HepG2 (cell line): ENCODE data around the gene LRRC8C. TPM values are rescaled to one million over a fixed set of nuclear protein-coding genes. Genes with fewer than 3 reads are reported as not detected.
A peak's percentile ranks its signal among the peaks of the same experiment; 100 is the strongest.

Experiments used
- ATAC-seq: fragments of 200-7000 bp; cut with Tn5 transposase; 3 replicates; pipeline ENCODE4 v1.9.1; 2020; ENCODE audit warnings: mild to moderate bottlenecking, moderate library complexity
- BruUV-seq: library from RNA; stranded (reverse); fragments of 400-500 nt; replicated peaks from 2 replicates; lab custom pipeline; 2021; lab: Mats Ljungman, UMichigan
- CTCF ChIA-PET: fragments of 300-600 bp; formaldehyde crosslinking; extraction: SDS; loops from one replicate; lab custom pipeline; 2021; ENCODE audit warnings: low total read pairs, inconsistent platforms, low intra/inter-chr PET ratio; lab: Yijun Ruan, JAX
- POLR2A ChIA-PET: fragments of 350-600 bp; sonication (Branson Sonifier 250); formaldehyde crosslinking; loops from one replicate; lab custom pipeline; 2020; ENCODE audit warnings: antibody characterized with exemption, inconsistent platforms; lab: Yijun Ruan, JAX
- DNase-seq: peaks from one replicate; pipeline ENCODE4 v3.0.0-alpha.2; 2015; ENCODE audit warnings: low spot score
- FAIRE-seq: peaks from 3 replicates; lab custom pipeline; 2011; peaks lifted over from hg19 to GRCh38; lab: Jason Lieb, UNC
- H2AFZ ChIP-seq: one replicate; pipeline ENCODE4 v1.6.1; 2011; ENCODE audit warnings: low read length, inconsistent platforms
- H3K27ac ChIP-seq: fragments of 300-600 bp; 3 replicates; pipeline ENCODE4 v1.8.0; 2011; ENCODE audit warnings: mixed run types, mild to moderate bottlenecking, mixed read lengths, low read length, inconsistent platforms; ENCODE audit not compliant: insufficient read depth; ENCODE audit errors: extremely low read length
- H3K27me3 ChIP-seq, 2 experiments: fragments of 200-600 bp in 1 of 2; 2 replicates in 1 of 2; 3 replicates in 1 of 2; pipeline versions ENCODE4 v1.6.0 to v1.8.0; 2011; ENCODE audit warnings: low read length in 2 of 2, mild to moderate bottlenecking in 2 of 2, moderate library complexity in 2 of 2, inconsistent platforms in 1 of 2; ENCODE audit not compliant: insufficient read depth in 2 of 2, control insufficient read depth in 1 of 2
- H3K36me3 ChIP-seq, 2 experiments: fragments of 200-600 bp in 1 of 2; replicated peaks in 1 of 2; 2 replicates in 1 of 2; 3 replicates in 1 of 2; pipeline versions ENCODE4 v1.5.1 to v1.8.0; 2011; ENCODE audit warnings: low read length in 2 of 2, inconsistent platforms in 1 of 2; ENCODE audit not compliant: insufficient read depth in 2 of 2, control insufficient read depth in 1 of 2
- H3K4me1 ChIP-seq: 2 replicates; pipeline ENCODE4 v1.5.1; 2012; ENCODE audit warnings: low read length, inconsistent platforms; ENCODE audit not compliant: insufficient read depth
- H3K4me2 ChIP-seq: 2 replicates; pipeline ENCODE4 v1.6.0; 2011; ENCODE audit warnings: low read depth, low read length, inconsistent platforms
- H3K4me3 ChIP-seq, 3 experiments: fragments of 200-600 bp in 1 of 3; sonication (generic), shearing (Covaris generic) in 1 of 3; replicated peaks in 1 of 3; 2 replicates each; pipeline ENCODE4 v1.5.1; 2011 to 2016; ENCODE audit warnings: low read length in 3 of 3, inconsistent platforms in 2 of 3, low read depth in 2 of 3, mild to moderate bottlenecking in 2 of 3, control low read depth in 1 of 3, mixed read lengths in 1 of 3; ENCODE audit not compliant: insufficient read depth in 1 of 3
- H3K79me2 ChIP-seq: one replicate; pipeline ENCODE4 v1.6.1; 2011; ENCODE audit warnings: low read length, inconsistent platforms; ENCODE audit not compliant: insufficient read depth
- H3K9ac ChIP-seq: 2 replicates; pipeline ENCODE4 v1.6.0; 2011; ENCODE audit warnings: mild to moderate bottlenecking, low read depth, low read length, inconsistent platforms; ENCODE audit not compliant: insufficient read depth
- H3K9me3 ChIP-seq: 2 replicates; pipeline ENCODE4 v1.5.1; 2012; ENCODE audit warnings: mild to moderate bottlenecking, low read length
- H4K20me1 ChIP-seq: 2 replicates; pipeline ENCODE4 v1.6.0; 2011; ENCODE audit warnings: inconsistent platforms, mild to moderate bottlenecking, low read length, moderate library complexity; ENCODE audit not compliant: insufficient read depth
- KLF12 ChIP-seq: sonication (generic); formaldehyde crosslinking; IDR thresholded peaks from 2 replicates; pipeline ENCODE4 v1.4.0; 2020; ENCODE audit warnings: missing genetic modification reagents, borderline replicate concordance
- MIER2 ChIP-seq: IDR thresholded peaks from 2 replicates; pipeline ENCODE4 v1.6.1; 2016; ENCODE audit warnings: missing biosample characterization, missing genetic modification reagents
- RAD21 ChIP-seq: fragments of 450-650 bp; formaldehyde crosslinking; IDR thresholded peaks from 2 replicates; pipeline ENCODE4 v1.5.0; 2020; ENCODE audit warnings: mild to moderate bottlenecking
- RFX1 ChIP-seq: fragments of 450-650 bp; IDR thresholded peaks from 2 replicates; pipeline ENCODE4 v1.6.1; 2017
- SMC3 ChIP-seq: IDR thresholded peaks from 2 replicates; pipeline ENCODE4 v1.6.1; 2011; ENCODE audit warnings: low read length, improper control_type of control experiment
- SRSF1 ChIP-seq: fragments of 200-400 bp; formaldehyde crosslinking; optimal IDR thresholded peaks from 2 replicates; pipeline ENCODE3; 2017; ENCODE audit warnings: mild to moderate bottlenecking, low read depth, low read length, moderate library complexity
- STAG1 ChIP-seq: sonication (generic); formaldehyde crosslinking; IDR thresholded peaks from 2 replicates; pipeline ENCODE4 v1.4.0; 2020; ENCODE audit warnings: missing genetic modification reagents
- ZNF160 ChIP-seq: sonication (generic); formaldehyde crosslinking; IDR thresholded peaks from 2 replicates; pipeline ENCODE4 v1.8.0; 2022; ENCODE audit warnings: mild to moderate bottlenecking, inconsistent platforms, missing genetic modification reagents
- ZNF530 ChIP-seq: sonication (generic); formaldehyde crosslinking; IDR thresholded peaks from 2 replicates; pipeline ENCODE4 v1.5.0; 2020; ENCODE audit warnings: low read depth, mild to moderate bottlenecking, missing genetic modification reagents
- ZNF800 ChIP-seq: sonication (generic); formaldehyde crosslinking; IDR thresholded peaks from 2 replicates; pipeline ENCODE4 v1.4.0; 2020; ENCODE audit warnings: missing genetic modification reagents
- WGBS: methylation state at CpG from one replicate; pipeline ENCODE4 v1.1.6; 2017; ENCODE audit warnings: low lambda C conversion rate; 5-methylcytosine and 5-hydroxymethylcytosine counted together
- in situ Hi-C: cut with HindIII; loops from 2 replicates; pipeline ENCODE4 v1.10.0; 2017; ENCODE audit warnings: low pct_unique_long_range_greater_than_20kb; ENCODE audit not compliant: extremely low pct_ligation_motif_present
- intact Hi-C: fragments of 100-400 bp; cut with micrococcal nuclease; formaldehyde crosslinking; loops from one replicate; pipeline ENCODE4 v1.10.0; 2022; ENCODE audit not compliant: unreplicated experiment
- polyA plus RNA-seq, 8 experiments: library from polyadenylated mRNA; depleted of rRNA in 3 of 8; stranded (reverse) in 7 of 8; unstranded in 1 of 8; fragments of >200 nt; fragmentation: Illumina TruSeq in 4 of 8; extraction: Trizol in 4 of 8; gene quantifications; 2 replicates each; pipeline versions ENCODE4 v1.2.1 to v1.2.3, GENCODE V29; 2011 to 2016; ENCODE audit warnings: low read depth in 4 of 8, missing spikeins in 1 of 8, mixed read lengths in 1 of 8; ENCODE audit not compliant: insufficient read depth in 1 of 8
- total RNA-seq, 5 experiments: library from RNA; depleted of rRNA; stranded (reverse); fragments of >200 nt; fragmentation: Illumina TruSeq; extraction: Trizol; gene quantifications; 2 replicates each; pipeline ENCODE4 v1.2.3, GENCODE V29; 2016; ENCODE audit warnings: low read depth in 1 of 5
- TF ChIP-seq, protein P1 (sequence below): IDR thresholded peaks from 2 replicates; pipeline ENCODE4 v1.6.1; 2016; ENCODE audit warnings: mild to moderate bottlenecking
- TF ChIP-seq, protein P2 (sequence below): sonication (generic); formaldehyde crosslinking; IDR thresholded peaks from 2 replicates; pipeline ENCODE4 v1.5.0; 2020; ENCODE audit warnings: mild to moderate bottlenecking, missing genetic modification reagents
- TF ChIP-seq, protein P3 (sequence below): sonication (generic); formaldehyde crosslinking; IDR thresholded peaks from 2 replicates; pipeline ENCODE4 v1.5.0; 2020; ENCODE audit warnings: mild to moderate bottlenecking, missing genetic modification reagents, moderate library complexity

Gene LRRC8C
- total and polyA plus RNA-seq, 2 of the 13 experiments (the other 11 are each of a cell fraction or from before 2014, with no cell fraction given), result 0.22 to 0.32 TPM

DNA sequence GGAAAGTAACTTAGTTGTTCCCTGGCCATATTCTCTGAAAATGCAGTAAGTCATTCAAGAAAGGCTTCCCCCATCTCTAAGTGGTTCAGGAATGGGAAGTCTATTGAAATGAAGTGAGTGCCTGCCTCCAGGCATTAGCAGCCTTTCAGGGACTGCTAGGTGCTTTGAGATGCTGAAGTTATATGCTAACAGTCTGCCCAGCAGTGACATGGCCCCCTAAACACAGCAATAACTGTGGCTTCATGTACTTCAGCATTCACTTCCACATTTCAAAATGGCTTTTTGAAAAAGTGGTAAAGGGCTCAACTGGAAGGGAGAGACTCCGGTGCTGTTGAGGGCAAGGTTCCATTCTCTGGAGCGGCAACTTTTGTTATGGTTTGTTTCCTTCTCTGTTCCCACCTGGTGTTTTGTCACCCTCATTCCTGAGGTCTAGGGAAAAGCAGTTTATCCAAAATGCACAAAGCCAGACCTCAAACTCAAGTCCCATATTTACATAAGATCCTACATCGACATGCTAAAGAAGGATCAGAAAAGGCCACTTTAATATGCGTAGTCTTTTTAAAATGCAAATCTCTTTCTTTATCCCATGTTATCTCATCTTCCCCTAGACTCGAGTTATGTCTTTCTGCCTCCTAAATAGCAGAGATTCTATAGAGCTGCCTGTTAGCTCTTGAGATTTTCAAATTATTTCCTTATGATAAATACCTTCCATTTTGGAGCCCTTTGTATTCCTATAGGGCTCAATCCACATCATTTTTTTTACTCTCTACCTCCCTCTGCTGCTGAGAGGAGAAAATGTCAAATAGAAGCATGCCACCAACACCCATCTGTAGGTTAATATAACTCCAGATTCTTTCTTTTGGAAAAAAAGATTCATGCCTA is 34.2 kb upstream of the LRRC8C start:
- peak; percentile 39 for DNase-seq
- TF ChIP-seq, protein P1, sequence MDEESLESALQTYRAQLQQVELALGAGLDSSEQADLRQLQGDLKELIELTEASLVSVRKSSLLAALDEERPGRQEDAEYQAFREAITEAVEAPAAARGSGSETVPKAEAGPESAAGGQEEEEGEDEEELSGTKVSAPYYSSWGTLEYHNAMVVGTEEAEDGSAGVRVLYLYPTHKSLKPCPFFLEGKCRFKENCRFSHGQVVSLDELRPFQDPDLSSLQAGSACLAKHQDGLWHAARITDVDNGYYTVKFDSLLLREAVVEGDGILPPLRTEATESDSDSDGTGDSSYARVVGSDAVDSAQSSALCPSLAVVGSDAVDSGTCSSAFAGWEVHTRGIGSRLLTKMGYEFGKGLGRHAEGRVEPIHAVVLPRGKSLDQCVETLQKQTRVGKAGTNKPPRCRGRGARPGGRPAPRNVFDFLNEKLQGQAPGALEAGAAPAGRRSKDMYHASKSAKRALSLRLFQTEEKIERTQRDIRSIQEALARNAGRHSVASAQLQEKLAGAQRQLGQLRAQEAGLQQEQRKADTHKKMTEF, result no peak
- TF ChIP-seq KLF12 (CRISPR knock-in tag) (0 out of 2 replicates have a peak, but pooled peaks have one; percentile 36), MIER2 (CRISPR knock-in tag) (no peak), RFX1 (no peak), SRSF1 (no peak), ZNF530 (CRISPR knock-in tag) (no peak), ZNF160 (CRISPR knock-in tag) (no peak), STAG1 (CRISPR knock-in tag) (peak; percentile 64), ZNF800 (CRISPR knock-in tag) (peak; percentile 36; the same call in 1 of the 2 replicates), RAD21 (CRISPR knock-in tag) (peak; percentile 46; the same call in 1 of the 2 replicates), SMC3 (peak; percentile 87)
- TF ChIP-seq, protein P2, sequence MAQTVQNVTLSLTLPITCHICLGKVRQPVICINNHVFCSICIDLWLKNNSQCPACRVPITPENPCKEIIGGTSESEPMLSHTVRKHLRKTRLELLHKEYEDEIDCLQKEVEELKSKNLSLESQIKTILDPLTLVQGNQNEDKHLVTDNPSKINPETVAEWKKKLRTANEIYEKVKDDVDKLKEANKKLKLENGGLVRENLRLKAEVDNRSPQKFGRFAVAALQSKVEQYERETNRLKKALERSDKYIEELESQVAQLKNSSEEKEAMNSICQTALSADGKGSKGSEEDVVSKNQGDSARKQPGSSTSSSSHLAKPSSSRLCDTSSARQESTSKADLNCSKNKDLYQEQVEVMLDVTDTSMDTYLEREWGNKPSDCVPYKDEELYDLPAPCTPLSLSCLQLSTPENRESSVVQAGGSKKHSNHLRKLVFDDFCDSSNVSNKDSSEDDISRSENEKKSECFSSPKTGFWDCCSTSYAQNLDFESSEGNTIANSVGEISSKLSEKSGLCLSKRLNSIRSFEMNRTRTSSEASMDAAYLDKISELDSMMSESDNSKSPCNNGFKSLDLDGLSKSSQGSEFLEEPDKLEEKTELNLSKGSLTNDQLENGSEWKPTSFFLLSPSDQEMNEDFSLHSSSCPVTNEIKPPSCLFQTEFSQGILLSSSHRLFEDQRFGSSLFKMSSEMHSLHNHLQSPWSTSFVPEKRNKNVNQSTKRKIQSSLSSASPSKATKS, result no peak
- TF ChIP-seq, protein P3, sequence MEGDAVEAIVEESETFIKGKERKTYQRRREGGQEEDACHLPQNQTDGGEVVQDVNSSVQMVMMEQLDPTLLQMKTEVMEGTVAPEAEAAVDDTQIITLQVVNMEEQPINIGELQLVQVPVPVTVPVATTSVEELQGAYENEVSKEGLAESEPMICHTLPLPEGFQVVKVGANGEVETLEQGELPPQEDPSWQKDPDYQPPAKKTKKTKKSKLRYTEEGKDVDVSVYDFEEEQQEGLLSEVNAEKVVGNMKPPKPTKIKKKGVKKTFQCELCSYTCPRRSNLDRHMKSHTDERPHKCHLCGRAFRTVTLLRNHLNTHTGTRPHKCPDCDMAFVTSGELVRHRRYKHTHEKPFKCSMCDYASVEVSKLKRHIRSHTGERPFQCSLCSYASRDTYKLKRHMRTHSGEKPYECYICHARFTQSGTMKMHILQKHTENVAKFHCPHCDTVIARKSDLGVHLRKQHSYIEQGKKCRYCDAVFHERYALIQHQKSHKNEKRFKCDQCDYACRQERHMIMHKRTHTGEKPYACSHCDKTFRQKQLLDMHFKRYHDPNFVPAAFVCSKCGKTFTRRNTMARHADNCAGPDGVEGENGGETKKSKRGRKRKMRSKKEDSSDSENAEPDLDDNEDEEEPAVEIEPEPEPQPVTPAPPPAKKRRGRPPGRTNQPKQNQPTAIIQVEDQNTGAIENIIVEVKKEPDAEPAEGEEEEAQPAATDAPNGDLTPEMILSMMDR, result peak; percentile 64
- in situ Hi-C loops (loop anchor here (5.0 kb wide), 1 partner anchor 111 kb away; no protein-coding TSS in a partner anchor), intact Hi-C loops (loop anchor here (1.0 kb wide), 2 partner anchors 78 to 115 kb away; no protein-coding TSS in a partner anchor)
- ChIA-PET POLR2A (no interaction called here), CTCF (interaction anchor here (0.6 to 2.5 kb wide), 3 partner anchors 76 to 115 kb away, joined by 4 to 34 read pairs (median 17); no protein-coding TSS in a partner anchor)
- FAIRE-seq, result peak; percentile 30
- peak; percentile 89 for ATAC-seq
- Histone ChIP-seq H3K9me3 (no peaks in the 10 kb centered on the region), H3K4me1 (peaks cover under 1% of the 10 kb centered on the region), H2AFZ (no peak overlapping the region), H3K27me3 (no peaks in the 10 kb centered on the region), H3K79me2 (no peaks in the 10 kb centered on the region), H3K4me3 (no peak overlapping the region), H3K9ac (no peak overlapping the region), H4K20me1 (no peaks in the 10 kb centered on the region), H3K4me2 (no peak overlapping the region), H3K36me3 (no peaks in the 10 kb centered on the region), H3K27ac (no peak overlapping the region)
- BruUV-seq, result no TSS peak
- 76% methylated on average over 5 of the region's 5 CpGs for WGBS
